H1 (cell line): ENCODE measurements around the gene CHCHD6. TPM values are rescaled to one million over a fixed set of nuclear protein-coding genes. Genes with fewer than 3 reads are reported as not detected.

Source experiments
- CTCF ChIA-PET: fragments of 300-600 bp; sonication (Branson Sonifier 250); formaldehyde crosslinking; loops from one replicate; lab custom pipeline; 2021; ENCODE audit not compliant: partially characterized antibody; lab: Charles Lee
- POLR2A ChIA-PET: fragments of 300-600 bp; sonication (Branson Sonifier 250); formaldehyde crosslinking; loops from one replicate; lab custom pipeline; 2021; ENCODE audit warnings: inconsistent platforms; ENCODE audit not compliant: partially characterized antibody; lab: Charles Lee
- DNase-seq, 2 experiments: peaks; one replicate each; pipeline versions ENCODE4 v3.0.0 to v3.0.0-alpha.2; 2010 to 2022; ENCODE audit warnings: low spot score in 2 of 2, low read depth in 1 of 2, mixed read lengths in 1 of 2
- FAIRE-seq: peaks from 2 replicates; lab custom pipeline; 2011; peaks lifted over from hg19 to GRCh38; lab: Jason Lieb, UNC
- H2AFZ ChIP-seq: 2 replicates; pipeline ENCODE4 v1.8.1; 2012; ENCODE audit warnings: low read length, inconsistent platforms
- H2AK5ac ChIP-seq: 2 replicates; pipeline ENCODE4 v1.6.1; 2013; ENCODE audit warnings: low read depth, low read length
- H2BK120ac ChIP-seq: replicated peaks from 2 replicates; pipeline ENCODE3; 2013; ENCODE audit warnings: low read depth, low read length, inconsistent platforms
- H2BK12ac ChIP-seq: 2 replicates; pipeline ENCODE4 v1.6.1; 2013; ENCODE audit warnings: low read depth, low read length
- H2BK15ac ChIP-seq: 2 replicates; pipeline ENCODE4 v1.6.1; 2013; ENCODE audit warnings: low read length
- H2BK20ac ChIP-seq: 2 replicates; pipeline ENCODE4 v1.6.1; 2013; ENCODE audit warnings: low read length
- H2BK5ac ChIP-seq: 2 replicates; pipeline ENCODE4 v1.6.1; 2013; ENCODE audit warnings: low read depth, low read length
- H3K14ac ChIP-seq: 2 replicates; pipeline ENCODE4 v1.6.1; 2013; ENCODE audit warnings: inconsistent platforms; ENCODE audit not compliant: insufficient read length
- H3K18ac ChIP-seq: 2 replicates; pipeline ENCODE4 v1.6.1; 2013; ENCODE audit warnings: low read length; ENCODE audit errors: extremely low read depth
- H3K23ac ChIP-seq: 2 replicates; pipeline ENCODE4 v1.6.1; 2013; ENCODE audit warnings: inconsistent platforms; ENCODE audit not compliant: insufficient read length
- H3K23me2 ChIP-seq: 2 replicates; pipeline ENCODE4 v1.6.1; 2013; ENCODE audit warnings: low read depth, low read length
- H3K27ac ChIP-seq: 2 replicates; pipeline ENCODE4 v1.6.1; 2011; ENCODE audit warnings: low read depth, low read length, inconsistent platforms
- H3K27me3 ChIP-seq, 4 experiments: replicated peaks in 1 of 4; 1 replicate in 1 of 4; 2 replicates in 3 of 4; pipeline versions ENCODE4 v1.6.1 to v1.8.1; 2011 to 2013; ENCODE audit warnings: low read length in 3 of 4, mild to moderate bottlenecking in 3 of 4, inconsistent platforms in 2 of 4, mixed read lengths in 2 of 4, moderate library complexity in 1 of 4; ENCODE audit not compliant: control insufficient read depth in 3 of 4, insufficient read depth in 3 of 4; ENCODE audit errors: extremely low read depth in 1 of 4
- H3K36me3 ChIP-seq, 4 experiments: 2 replicates each; pipeline versions ENCODE4 v1.6.1 to v1.8.1; 2011 to 2013; ENCODE audit warnings: mild to moderate bottlenecking in 4 of 4, low read length in 3 of 4, moderate library complexity in 2 of 4, control low read depth in 1 of 4, inconsistent platforms in 1 of 4; ENCODE audit not compliant: insufficient read depth in 4 of 4, control insufficient read depth in 2 of 4
- H3K4ac ChIP-seq: replicated peaks from 2 replicates; pipeline ENCODE3; 2013; ENCODE audit warnings: low read length, low read depth, mixed read lengths, inconsistent platforms; ENCODE audit not compliant: insufficient read length
- H3K4me1 ChIP-seq, 4 experiments: replicated peaks in 1 of 4; 1 replicate in 1 of 4; 2 replicates in 3 of 4; pipeline versions ENCODE4 v1.6.1 to v1.8.1; 2011 to 2013; ENCODE audit warnings: low read length in 3 of 4, inconsistent platforms in 2 of 4, mixed read lengths in 1 of 4; ENCODE audit not compliant: insufficient read depth in 4 of 4, control insufficient read depth in 3 of 4
- H3K4me2 ChIP-seq, 2 experiments: 2 replicates each; pipeline versions ENCODE4 v1.6.1 to v1.8.1; 2011 to 2013; ENCODE audit warnings: low read depth in 2 of 2, low read length in 2 of 2, control low read depth in 1 of 2, inconsistent platforms in 1 of 2, mild to moderate bottlenecking in 1 of 2; ENCODE audit not compliant: insufficient read depth in 1 of 2
- H3K4me3 ChIP-seq, 4 experiments: fragments of 200-600, 300-600 bp in 1 of 4; sonication (generic), shearing (Covaris generic), sonication (Bioruptor Twin) in 1 of 4; 2 replicates each; pipeline versions ENCODE4 v1.5.1 to v1.8.1; 2011 to 2016; ENCODE audit warnings: low read length in 4 of 4, low read depth in 3 of 4, control low read depth in 2 of 4, inconsistent platforms in 2 of 4, mild to moderate bottlenecking in 2 of 4, mixed read lengths in 1 of 4, moderate library complexity in 1 of 4; ENCODE audit not compliant: insufficient read depth in 2 of 4; ENCODE audit errors: extremely low read depth in 1 of 4
- H3K56ac ChIP-seq: replicated peaks from 2 replicates; pipeline ENCODE3; 2013; ENCODE audit warnings: low read depth, mild to moderate bottlenecking, mixed read lengths, low read length, inconsistent platforms; ENCODE audit not compliant: insufficient read length
- H3K79me1 ChIP-seq: 2 replicates; pipeline ENCODE4 v1.6.1; 2013; ENCODE audit warnings: low read depth, low read length, control low read depth
- H3K79me2 ChIP-seq, 2 experiments: 2 replicates each; pipeline versions ENCODE4 v1.6.1 to v1.8.1; 2012 to 2013; ENCODE audit warnings: low read length in 2 of 2, mild to moderate bottlenecking in 2 of 2, inconsistent platforms in 1 of 2; ENCODE audit not compliant: insufficient read depth in 2 of 2, control insufficient read depth in 1 of 2
- H3K9ac ChIP-seq, 4 experiments: replicated peaks in 1 of 4; 1 replicate in 1 of 4; 2 replicates in 3 of 4; pipeline versions ENCODE4 v1.6.1 to v1.8.1; 2011 to 2013; ENCODE audit warnings: low read depth in 3 of 4, low read length in 3 of 4, control low read depth in 2 of 4, mild to moderate bottlenecking in 2 of 4, moderate library complexity in 2 of 4, inconsistent platforms in 1 of 4; ENCODE audit errors: extremely low read depth in 1 of 4
- H3K9me3 ChIP-seq, 2 experiments: 2 replicates each; pipeline versions ENCODE4 v1.6.1 to v1.8.1; 2012 to 2013; ENCODE audit warnings: mild to moderate bottlenecking in 2 of 2, moderate library complexity in 2 of 2, control low read depth in 1 of 2, inconsistent platforms in 1 of 2, low read depth in 1 of 2, low read length in 1 of 2, mixed read lengths in 1 of 2; ENCODE audit not compliant: insufficient read depth in 2 of 2
- H4K20me1 ChIP-seq, 2 experiments: replicated peaks in 1 of 2; 2 replicates each; pipeline versions ENCODE3 to v1.8.1; 2011 to 2013; ENCODE audit warnings: inconsistent platforms in 2 of 2, low read length in 2 of 2, mild to moderate bottlenecking in 1 of 2; ENCODE audit not compliant: insufficient read depth in 2 of 2, control insufficient read depth in 1 of 2
- H4K5ac ChIP-seq: 2 replicates; pipeline ENCODE4 v1.6.1; 2013; ENCODE audit warnings: low read length, low read depth, mixed read lengths, inconsistent platforms; ENCODE audit not compliant: insufficient read length
- H4K8ac ChIP-seq: 2 replicates; pipeline ENCODE4 v1.8.0; 2013; ENCODE audit warnings: mild to moderate bottlenecking, moderate library complexity, low read length, inconsistent platforms; ENCODE audit not compliant: insufficient read depth; ENCODE audit errors: extremely low read depth
- H4K91ac ChIP-seq: replicated peaks from 2 replicates; pipeline ENCODE3; 2013; ENCODE audit warnings: low read length, mixed read lengths, inconsistent platforms; ENCODE audit not compliant: insufficient read length
- NANOG ChIP-seq: IDR thresholded peaks from 2 replicates; pipeline ENCODE4 v1.6.1; 2011; ENCODE audit warnings: low read length, low read depth, mild to moderate bottlenecking, inconsistent platforms; ENCODE audit not compliant: insufficient read depth, poor library complexity, severe bottlenecking
- WGBS, 2 experiments: shearing (Covaris generic) in 1 of 2; methylation state at CpG; one replicate each; pipeline versions ENCODE4 v1.1.6 to v1.1.7; 2013 to 2015; ENCODE audit warnings: low lambda C conversion rate in 2 of 2, mixed read lengths in 2 of 2, inconsistent platforms in 1 of 2, low coverage in 1 of 2, missing lambda C conversion rate in 1 of 2; ENCODE audit not compliant: insufficient replicate concordance in 2 of 2, insufficient coverage in 1 of 2, insufficient read length in 1 of 2; ENCODE audit errors: extremely low coverage in 1 of 2, missing lambda C conversion rate in 1 of 2; 5-methylcytosine and 5-hydroxymethylcytosine counted together
- polyA plus RNA-seq, 7 experiments: library from polyadenylated mRNA; depleted of rRNA in 3 of 7; stranded (reverse) in 5 of 7; unstranded in 2 of 7; fragments of >200 nt in 5 of 7; fragments of 200-250 nt in 2 of 7; gene quantifications; 1 replicate in 5 of 7; 2 replicates in 1 of 7; 4 replicates in 1 of 7; pipeline versions ENCODE4 v1.2.1 to v1.2.3, GENCODE V29; 2011 to 2013; ENCODE audit warnings: missing spikeins in 2 of 7, mixed read lengths in 2 of 7
- total RNA-seq: library from RNA; stranded (reverse); fragmentation: NEBNext Ultra II Directional; extraction: Animal tissue kit (Norgen Biotek cat#: 25700); gene quantifications from 2 replicates; pipeline ENCODE4 v1.2.1, GENCODE V29; 2021
- TF ChIP-seq, protein P1 (sequence below): IDR thresholded peaks from 2 replicates; pipeline ENCODE4 v1.6.1; 2012; ENCODE audit warnings: inconsistent platforms

Gene CHCHD6
- total and polyA plus RNA-seq, 2 of the 8 experiments (the other 6 are each of a cell fraction or from before 2014, with no cell fraction given), result 32.4 to 37.6 TPM

DNA sequence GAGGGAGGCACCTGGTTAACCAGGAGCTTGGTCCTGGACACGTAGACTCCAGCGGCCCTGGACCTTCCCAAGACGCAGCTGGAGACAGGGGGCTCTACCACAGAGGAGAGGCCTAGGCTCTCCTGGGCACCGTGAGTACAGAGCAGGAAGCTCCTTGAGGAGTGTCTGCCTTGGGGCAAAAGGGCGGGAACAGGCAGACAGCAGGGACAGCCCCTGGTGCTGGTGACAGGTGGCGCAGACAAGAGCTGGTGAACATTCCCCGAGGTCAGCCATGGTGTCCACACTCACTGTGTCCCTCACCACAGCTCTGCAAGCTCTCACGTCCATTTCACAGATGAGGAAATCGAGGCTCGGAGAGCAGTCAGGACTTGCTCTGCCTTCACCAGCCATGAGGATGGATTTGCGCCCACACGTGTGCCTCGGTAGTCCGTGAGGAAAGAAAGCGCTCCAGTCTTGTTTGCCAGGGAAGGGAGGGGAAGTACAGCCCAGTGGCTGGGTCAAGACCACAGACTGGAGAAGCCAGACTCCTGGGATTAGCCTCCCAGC lies 276.3 kb downstream of the CHCHD6 start:
- Histone ChIP-seq H3K56ac (no peak overlapping the region), H2BK12ac (peak overlapping the region; percentile 12; the same call in 1 of the 2 replicates), H2AFZ (no peak overlapping the region), H3K9ac (no peak overlapping the region), H4K20me1 (peaks cover 8% of the 10 kb centered on the region in 2 experiments), H3K23me2 (peaks cover 11% of the 10 kb centered on the region), H3K4me3 (no peak overlapping the region), H2BK5ac (no peak overlapping the region), H3K27ac (no peak overlapping the region), H4K91ac (no peak overlapping the region), H3K4me1 (peaks cover 0 to 18% (median 12%) of the 10 kb centered on the region in 4 experiments; a peak in 6 of 7 replicates), H3K4ac (no peak overlapping the region), H4K5ac (no peak overlapping the region), H2BK20ac (no peak overlapping the region), H4K8ac (peak overlapping the region; percentile 65; the same call in 1 of the 2 replicates), H2BK120ac (no peak overlapping the region), H3K9me3 (no peaks in the 10 kb centered on the region), H3K14ac (no peak overlapping the region), H3K18ac (no peak overlapping the region), H2BK15ac (peak overlapping the region; percentile 36; the same call in 1 of the 2 replicates), H3K79me1 (peaks cover 9% of the 10 kb centered on the region), H3K36me3 (no peaks in the 10 kb centered on the region; a peak in 1 of 8 replicates), H3K4me2 (no peak overlapping the region), H3K79me2 (peaks cover 6 to 12% of the 10 kb centered on the region in 2 experiments; a peak in 2 of 4 replicates), H2AK5ac (no peak overlapping the region), H3K27me3 (peaks cover 0 to 8% (median 3%) of the 10 kb centered on the region in 4 experiments; a peak in 5 of 7 replicates), H3K23ac (no peak overlapping the region)
- FAIRE-seq, result no peak
- 88% methylated on average over 15 of the region's 15 CpGs; no CpG with 5 or more reads in 1 of the 2 experiments for WGBS, 2 experiments
- ChIA-PET POLR2A (no interaction called here), CTCF (interaction anchor here (0.7 to 6.6 kb wide), 10 partner anchors 8 to 301 kb away, joined by 3 to 58 read pairs (median 6); no protein-coding TSS in a partner anchor)
- DNase-seq, result no peak
- no peak for TF ChIP-seq NANOG
- TF ChIP-seq, protein P1, sequence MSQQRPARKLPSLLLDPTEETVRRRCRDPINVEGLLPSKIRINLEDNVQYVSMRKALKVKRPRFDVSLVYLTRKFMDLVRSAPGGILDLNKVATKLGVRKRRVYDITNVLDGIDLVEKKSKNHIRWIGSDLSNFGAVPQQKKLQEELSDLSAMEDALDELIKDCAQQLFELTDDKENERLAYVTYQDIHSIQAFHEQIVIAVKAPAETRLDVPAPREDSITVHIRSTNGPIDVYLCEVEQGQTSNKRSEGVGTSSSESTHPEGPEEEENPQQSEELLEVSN, result peak; percentile 83
